Measurements from ENCODE around the gene NAPB.
A peak's percentile ranks its signal among the peaks of the same experiment; 100 is the strongest.

The NAPB gene

GRCh38 chr20:23367770-23368169, 53.5 kb downstream of the NAPB start:
- no peak overlapping the region for H4K8ac ChIP-seq (ENCODE audit: low read depth, low read length)

GRCh38 chr20:23366384-23366783, 54.9 kb downstream of the NAPB start:
- no peak overlapping the region for H3K9ac ChIP-seq (ENCODE audit: low read depth, low read length, poor library complexity)
- H3K9me3 ChIP-seq (replicated peaks in 1 of 2; ENCODE audit: control insufficient read depth in 2 of 2, insufficient read depth in 1 of 2, low read depth in 1 of 2, low read length in 2 of 2): no peaks in the 10 kb centered on the region
- peaks cover 28 to 76% of the 10 kb centered on the region in 2 donors for H3K36me3 ChIP-seq (replicated peaks in 1 of 2; ENCODE audit: control insufficient read depth in 2 of 2, insufficient read depth in 2 of 2, low read length in 2 of 2)
- H3K27me3 ChIP-seq (ENCODE audit: control insufficient read depth in 3 of 3, insufficient read depth in 3 of 3, low read depth in 1 of 3, low read length in 3 of 3): no peaks in the 10 kb centered on the region
- H3K14ac ChIP-seq (ENCODE audit: low read length): no peak overlapping the region
- no peak overlapping the region for H2AFZ ChIP-seq (ENCODE audit: low read length)
- no peak overlapping the region for H3K4me3 ChIP-seq (ENCODE audit: low read length in 2 of 2)
- peaks cover 11% of the 10 kb centered on the region for H3K79me1 ChIP-seq (ENCODE audit: low read depth, low read length)
- DNase-seq (ENCODE audit: low spot score): no peak
- H4K8ac ChIP-seq (ENCODE audit: low read depth, low read length): no peak overlapping the region
- H3K4ac ChIP-seq (ENCODE audit: low read length): no peak overlapping the region
- WGBS, 2 donors (ENCODE audit: extremely low coverage in 2 of 2, insufficient read length in 2 of 2, insufficient replicate concordance in 1 of 2): no CpG with 5 or more reads among the region's 1 CpG
- H3K4me1 ChIP-seq (ENCODE audit: control insufficient read depth in 2 of 2, insufficient read depth in 1 of 2, low read depth in 1 of 2, low read length in 2 of 2): peaks cover 5 to 6% of the 10 kb centered on the region in 2 donors
- no peak overlapping the region for H2BK15ac ChIP-seq (ENCODE audit: low read length)
- H3K23ac ChIP-seq (ENCODE audit: low read depth, low read length, poor library complexity): no peak overlapping the region
- no peak overlapping the region for H2BK12ac ChIP-seq (ENCODE audit: low read length)
- H2BK120ac ChIP-seq (ENCODE audit: low read depth, low read length): no peak overlapping the region
- no peak overlapping the region for H2BK5ac ChIP-seq (ENCODE audit: low read length)
- H2AK5ac ChIP-seq (ENCODE audit: low read depth, low read length): no peak overlapping the region
- no peak overlapping the region for H3K27ac ChIP-seq (replicated peaks; ENCODE audit: low read length)
- H3K18ac ChIP-seq (ENCODE audit: low read length): no peak overlapping the region
- no peak overlapping the region for H4K91ac ChIP-seq (ENCODE audit: low read depth, low read length, poor library complexity)
- H3K4me2 ChIP-seq (ENCODE audit: insufficient read depth, low read length, poor library complexity, severe bottlenecking): no peak overlapping the region

More at GRCh38 chr20:23367770-23368169, 53.5 kb downstream of the NAPB start:
- H3K4me2 ChIP-seq (ENCODE audit: insufficient read depth, low read length, poor library complexity, severe bottlenecking): no peak overlapping the region
- H3K79me1 ChIP-seq (ENCODE audit: low read depth, low read length): peaks cover 7% of the 10 kb centered on the region
- peaks cover 32 to 90% of the 10 kb centered on the region in 2 donors for H3K36me3 ChIP-seq (replicated peaks in 1 of 2; ENCODE audit: control insufficient read depth in 2 of 2, insufficient read depth in 2 of 2, low read length in 2 of 2)
- H3K4ac ChIP-seq (ENCODE audit: low read length): no peak overlapping the region
- H3K4me1 ChIP-seq (ENCODE audit: control insufficient read depth in 2 of 2, insufficient read depth in 1 of 2, low read depth in 1 of 2, low read length in 2 of 2): peaks cover 5% of the 10 kb centered on the region in 2 donors
- no peak for DNase-seq (ENCODE audit: low spot score)
- peaks cover 0 to 2% of the 10 kb centered on the region in 2 donors for H3K9me3 ChIP-seq (replicated peaks in 1 of 2; ENCODE audit: control insufficient read depth in 2 of 2, insufficient read depth in 1 of 2, low read depth in 1 of 2, low read length in 2 of 2)
- no peak overlapping the region for H2BK120ac ChIP-seq (ENCODE audit: low read depth, low read length)
- no peaks in the 10 kb centered on the region for H3K27me3 ChIP-seq (ENCODE audit: control insufficient read depth in 3 of 3, insufficient read depth in 3 of 3, low read depth in 1 of 3, low read length in 3 of 3)
- no peak overlapping the region for H2BK5ac ChIP-seq (ENCODE audit: low read length)
- H2AK5ac ChIP-seq (ENCODE audit: low read depth, low read length): no peak overlapping the region
- H3K27ac ChIP-seq (replicated peaks; ENCODE audit: low read length): no peak overlapping the region
- no peak overlapping the region for H2BK15ac ChIP-seq (ENCODE audit: low read length)
- H3K4me3 ChIP-seq (ENCODE audit: low read length in 2 of 2): no peak overlapping the region
- H2AFZ ChIP-seq (ENCODE audit: low read length): no peak overlapping the region
- H3K18ac ChIP-seq (ENCODE audit: low read length): no peak overlapping the region
- H2BK12ac ChIP-seq (ENCODE audit: low read length): no peak overlapping the region
- no peak overlapping the region for H4K91ac ChIP-seq (ENCODE audit: low read depth, low read length, poor library complexity)
- no peak overlapping the region for H3K23ac ChIP-seq (ENCODE audit: low read depth, low read length, poor library complexity)
- no peak overlapping the region for H3K14ac ChIP-seq (ENCODE audit: low read length)
- H3K9ac ChIP-seq (ENCODE audit: low read depth, low read length, poor library complexity): no peak overlapping the region

GRCh38 chr20:23365390-23366165, 55.7 kb downstream of the NAPB start:
- peaks cover 28 to 68% of the 10 kb centered on the region in 2 donors for H3K36me3 ChIP-seq (replicated peaks in 1 of 2; ENCODE audit: control insufficient read depth in 2 of 2, insufficient read depth in 2 of 2, low read length in 2 of 2)
- H3K4me2 ChIP-seq (ENCODE audit: insufficient read depth, low read length, poor library complexity, severe bottlenecking): no peak overlapping the region
- no peak overlapping the region for H2BK15ac ChIP-seq (ENCODE audit: low read length)
- no peak overlapping the region for H2BK120ac ChIP-seq (ENCODE audit: low read depth, low read length)
- H3K9me3 ChIP-seq (replicated peaks in 1 of 2; ENCODE audit: control insufficient read depth in 2 of 2, insufficient read depth in 1 of 2, low read depth in 1 of 2, low read length in 2 of 2): no peaks in the 10 kb centered on the region
- H3K9ac ChIP-seq (ENCODE audit: low read depth, low read length, poor library complexity): no peak overlapping the region
- no peak overlapping the region for H3K4ac ChIP-seq (ENCODE audit: low read length)
- no peak overlapping the region for H2AFZ ChIP-seq (ENCODE audit: low read length)
- H2BK5ac ChIP-seq (ENCODE audit: low read length): no peak overlapping the region
- no CpG with 5 or more reads among the region's 65 CpGs for WGBS, 2 donors (ENCODE audit: extremely low coverage in 2 of 2, insufficient read length in 2 of 2, insufficient replicate concordance in 1 of 2)
- no peak for DNase-seq (ENCODE audit: low spot score)
- no peak overlapping the region for H2AK5ac ChIP-seq (ENCODE audit: low read depth, low read length)
- H3K27ac ChIP-seq (replicated peaks; ENCODE audit: low read length): no peak overlapping the region
- no peak overlapping the region for H3K18ac ChIP-seq (ENCODE audit: low read length)
- peak overlapping the region; percentile 49 for H3K23ac ChIP-seq (ENCODE audit: low read depth, low read length, poor library complexity)
- H4K91ac ChIP-seq (ENCODE audit: low read depth, low read length, poor library complexity): no peak overlapping the region
- H3K4me3 ChIP-seq (ENCODE audit: low read length in 2 of 2): no peak overlapping the region
- no peaks in the 10 kb centered on the region for H3K27me3 ChIP-seq (ENCODE audit: control insufficient read depth in 3 of 3, insufficient read depth in 3 of 3, low read depth in 1 of 3, low read length in 3 of 3)
- H3K14ac ChIP-seq (ENCODE audit: low read length): no peak overlapping the region
- peaks cover 8 to 10% of the 10 kb centered on the region in 2 donors for H3K4me1 ChIP-seq (ENCODE audit: control insufficient read depth in 2 of 2, insufficient read depth in 1 of 2, low read depth in 1 of 2, low read length in 2 of 2)
- no peak overlapping the region for H2BK12ac ChIP-seq (ENCODE audit: low read length)
- no peak overlapping the region for H4K8ac ChIP-seq (ENCODE audit: low read depth, low read length)
- H3K79me1 ChIP-seq (ENCODE audit: low read depth, low read length): peaks cover 11% of the 10 kb centered on the region

GRCh38 chr20:23363257-23363649, 58.0 kb downstream of the NAPB start:
- no peaks in the 10 kb centered on the region for H3K9me3 ChIP-seq (replicated peaks in 1 of 2; ENCODE audit: control insufficient read depth in 2 of 2, insufficient read depth in 1 of 2, low read depth in 1 of 2, low read length in 2 of 2)
- no peak overlapping the region for H2AK5ac ChIP-seq (ENCODE audit: low read depth, low read length)
- no peak overlapping the region for H2BK120ac ChIP-seq (ENCODE audit: low read depth, low read length)
- H3K27me3 ChIP-seq (ENCODE audit: control insufficient read depth in 3 of 3, insufficient read depth in 3 of 3, low read depth in 1 of 3, low read length in 3 of 3): no peaks in the 10 kb centered on the region
- peaks cover 14 to 45% of the 10 kb centered on the region in 2 donors for H3K36me3 ChIP-seq (replicated peaks in 1 of 2; ENCODE audit: control insufficient read depth in 2 of 2, insufficient read depth in 2 of 2, low read length in 2 of 2)
- no peak overlapping the region for H3K9ac ChIP-seq (ENCODE audit: low read depth, low read length, poor library complexity)
- H3K14ac ChIP-seq (ENCODE audit: low read length): no peak overlapping the region
- no peak for DNase-seq (ENCODE audit: low spot score)
- no peak overlapping the region for H3K23ac ChIP-seq (ENCODE audit: low read depth, low read length, poor library complexity)
- peak overlapping the region; percentile 36 to 76 for H3K4me3 ChIP-seq (ENCODE audit: low read length in 2 of 2)
- WGBS, 2 donors (ENCODE audit: extremely low coverage in 2 of 2, insufficient read length in 2 of 2, insufficient replicate concordance in 1 of 2): no CpG with 5 or more reads among the region's 4 CpGs
- peak overlapping the region; percentile 67 for H3K4me2 ChIP-seq (ENCODE audit: insufficient read depth, low read length, poor library complexity, severe bottlenecking)
- H4K8ac ChIP-seq (ENCODE audit: low read depth, low read length): no peak overlapping the region
- no peak overlapping the region for H2BK12ac ChIP-seq (ENCODE audit: low read length)
- H2AFZ ChIP-seq (ENCODE audit: low read length): no peak overlapping the region
- no peak overlapping the region for H3K4ac ChIP-seq (ENCODE audit: low read length)
- H2BK5ac ChIP-seq (ENCODE audit: low read length): no peak overlapping the region
- H3K79me1 ChIP-seq (ENCODE audit: low read depth, low read length): peaks cover 11% of the 10 kb centered on the region
- H2BK15ac ChIP-seq (ENCODE audit: low read length): no peak overlapping the region
- no peak overlapping the region for H4K91ac ChIP-seq (ENCODE audit: low read depth, low read length, poor library complexity)
- H3K18ac ChIP-seq (ENCODE audit: low read length): no peak overlapping the region
- H3K4me1 ChIP-seq (ENCODE audit: control insufficient read depth in 2 of 2, insufficient read depth in 1 of 2, low read depth in 1 of 2, low read length in 2 of 2): peaks cover 10 to 20% of the 10 kb centered on the region in 2 donors
- H3K27ac ChIP-seq (replicated peaks; ENCODE audit: low read length): no peak overlapping the region

All from neuronal stem cell (in vitro differentiated cells).